Measurements from ENCODE around the gene POLH.
"Not testable (repeated sequence)": the region's sequence is repeated elsewhere in the genome, so short reads cannot be mapped to it uniquely, and the experiment has no call there.

Gene POLH

GRCh38 chr6:43634702-43635303 is 58.8 kb downstream of the POLH start:
- DNase-seq, result peak; percentile 97 to 98

GRCh38 chr6:43635387-43636307 is 59.7 kb downstream of the POLH start, which contains the start of gene MAD2L1BP:
Gene MAD2L1BP (plus strand): TSS chr6:43635840. CDS start chr6:43635876, 36 bp downstream.
- peak; percentile 53 to 81 for DNase-seq

DNA sequence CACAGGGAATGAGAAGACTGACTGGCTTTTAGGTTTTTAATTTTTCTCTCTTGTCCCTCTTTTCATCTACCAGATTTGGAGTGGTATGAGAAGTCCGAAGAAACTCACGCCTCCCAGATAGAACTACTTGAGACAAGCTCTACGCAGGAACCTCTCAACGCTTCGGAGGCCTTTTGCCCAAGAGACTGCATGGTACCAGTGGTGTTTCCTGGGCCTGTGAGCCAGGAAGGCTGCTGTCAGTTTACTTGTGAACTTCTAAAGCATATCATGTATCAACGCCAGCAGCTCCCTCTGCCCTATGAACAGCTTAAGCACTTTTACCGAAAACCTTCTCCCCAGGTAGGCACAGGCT is 60.3 kb downstream of the POLH start:
- DNase-seq, result no peak

- peak in 1 of 2 experiments; percentile 25 for DNase-seq
These were observed 64.2 kb downstream of the POLH start for GRCh38 chr6:43639984-43640800.

DNA sequence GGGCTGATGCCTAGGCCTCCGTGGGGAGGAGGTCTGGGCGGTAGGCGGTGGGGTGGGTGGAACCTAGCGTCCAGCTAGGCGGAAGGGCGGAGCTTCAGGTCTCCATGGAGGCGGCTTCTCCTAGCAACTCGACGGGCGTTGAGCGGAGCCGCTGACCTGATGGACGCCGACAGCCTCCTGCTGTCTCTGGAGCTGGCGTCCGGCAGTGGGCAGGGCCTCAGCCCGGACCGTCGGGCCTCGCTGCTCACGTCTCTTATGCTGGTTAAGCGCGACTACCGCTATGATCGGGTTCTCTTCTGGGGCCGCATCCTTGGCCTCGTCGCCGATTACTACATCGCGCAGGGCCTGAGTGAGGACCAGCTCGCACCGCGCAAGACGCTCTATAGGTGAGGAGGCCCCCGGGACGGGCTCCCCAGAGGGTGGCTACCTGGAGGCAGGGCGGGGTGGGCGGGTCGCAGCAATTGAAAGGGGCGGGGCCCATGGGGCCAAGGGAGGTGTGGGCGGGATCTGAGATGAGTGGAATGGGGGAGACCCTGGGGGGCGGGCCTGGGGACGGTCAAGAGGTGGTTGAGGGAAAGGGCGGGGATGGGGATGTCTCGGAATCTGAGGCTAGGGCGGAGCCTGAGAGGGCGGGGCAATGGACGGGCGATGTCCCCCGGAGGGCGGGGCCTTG is 69.1 kb downstream of the POLH start, which contains the start of gene RSPH9:
Gene RSPH9, plus strand, starts transcription at position 97 of the 673 bp plus-strand sequence. Its CDS starts 63 bp downstream, at position 160.
- DNase-seq, result peak in 1 of 2 experiments; percentile 35

GRCh38 chr6:43645613-43645964 is 69.6 kb downstream of the POLH start:
- no peak for DNase-seq

DNA sequence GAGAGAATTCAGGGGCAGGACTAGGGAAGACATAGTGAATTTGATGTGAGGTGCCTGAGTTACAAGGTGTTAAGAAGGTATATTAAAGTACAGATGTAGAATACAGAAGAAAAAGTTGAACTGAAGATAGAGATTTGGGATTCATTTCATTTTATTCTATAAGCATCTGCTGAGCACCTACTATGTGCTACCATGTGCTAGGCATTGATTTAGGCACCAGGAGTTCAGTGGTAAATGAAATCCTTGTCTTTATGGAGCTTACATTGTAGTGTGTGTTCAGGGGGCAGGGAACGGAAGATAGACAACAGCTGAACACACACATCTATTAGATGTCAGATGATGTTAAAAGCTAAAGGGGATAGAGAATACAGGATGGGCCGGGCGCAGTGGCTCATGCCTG is 71.6 kb downstream of the POLH start:
- no peak for DNase-seq

- no peak for DNase-seq
These were observed 72.3 kb downstream of the POLH start for GRCh38 chr6:43648248-43648647.

GRCh38 chr6:43652822-43653221 is 76.8 kb downstream of the POLH start:
- DNase-seq, result not testable (repeated sequence)

GRCh38 chr6:43657221-43657802 is 81.3 kb downstream of the POLH start:
- no peak for DNase-seq

- DNase-seq, result no peak
These were observed 82.2 kb downstream of the POLH start for GRCh38 chr6:43658161-43658560.

DNA sequence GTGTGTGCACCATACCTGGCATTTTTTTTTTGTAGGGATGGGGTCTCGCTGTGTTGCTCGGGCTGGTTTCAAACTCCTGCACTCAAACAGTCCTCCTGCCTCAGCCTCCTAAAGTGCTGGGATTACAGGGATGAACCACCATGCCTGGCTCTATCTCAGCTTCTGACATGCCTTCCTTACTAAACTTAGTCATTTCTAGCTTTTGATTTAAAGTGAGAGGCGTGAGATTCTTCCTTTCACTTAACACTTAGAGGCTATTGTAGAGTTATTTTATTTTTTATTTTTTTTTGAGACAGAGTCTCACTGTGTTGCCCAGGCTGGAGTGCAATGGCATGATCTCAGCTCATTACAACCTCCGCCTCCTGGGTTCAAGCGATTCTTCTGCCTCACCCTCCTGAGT is 87.0 kb downstream of the POLH start:
- not testable (repeated sequence) for DNase-seq
